Stimulated activated CD4-positive, alpha-beta T cell treated with anti-CD3 and anti-CD28 coated beads, Interleukin-4, amount 100 ng/mL, for 48 hours (primary cell): Measurements from ENCODE around the gene UROS.

Experiments used
- DNase-seq, 2 donors: peaks; one replicate each; pipeline ENCODE4 v3.0.0-alpha.2; 2020; ENCODE audit warnings: low read depth in 2 of 2

UROS gene

DNA sequence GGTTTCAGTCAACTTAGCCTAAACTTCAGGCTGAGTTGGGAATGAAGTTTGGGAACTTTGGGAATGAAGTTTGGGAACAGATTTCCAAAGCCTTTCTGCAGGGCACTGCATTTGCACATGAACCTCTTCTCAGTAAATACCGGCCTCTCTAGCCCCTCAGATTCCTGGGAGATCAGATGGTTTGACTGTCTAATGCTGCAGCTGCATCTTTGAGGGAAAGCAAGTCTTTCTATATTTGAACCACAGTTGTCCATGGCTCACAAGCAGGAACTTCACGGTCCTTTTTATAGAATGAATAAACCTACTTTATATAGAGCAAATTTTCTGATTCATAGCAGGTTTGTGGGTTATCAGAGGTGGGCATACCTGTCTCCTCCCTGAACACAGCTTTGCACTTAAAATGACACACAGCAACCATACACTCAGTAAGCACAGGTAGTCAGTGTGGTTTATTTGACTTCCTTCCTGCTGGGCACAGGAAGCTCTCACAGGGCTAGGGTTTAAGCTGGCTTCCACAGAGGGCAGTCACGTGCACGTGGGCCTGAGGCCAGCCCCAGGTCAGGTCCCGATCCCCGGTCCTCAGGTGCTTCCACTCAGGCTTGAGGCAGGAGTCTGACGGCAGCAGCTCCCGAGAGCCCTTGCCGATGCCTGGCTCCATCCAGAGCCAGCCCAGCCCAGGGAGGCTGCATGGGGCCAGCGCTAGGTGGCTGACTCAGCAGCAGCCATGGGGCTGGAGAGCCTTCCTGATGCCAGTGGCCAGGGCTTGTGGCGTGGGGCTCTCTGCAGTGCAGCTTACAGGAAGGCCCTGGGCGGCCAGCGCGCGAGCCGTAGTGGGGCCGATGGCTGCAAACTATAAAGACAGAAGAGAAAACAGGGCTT is 34.7 kb downstream of the UROS start:
- DNase-seq: no peak

DNA sequence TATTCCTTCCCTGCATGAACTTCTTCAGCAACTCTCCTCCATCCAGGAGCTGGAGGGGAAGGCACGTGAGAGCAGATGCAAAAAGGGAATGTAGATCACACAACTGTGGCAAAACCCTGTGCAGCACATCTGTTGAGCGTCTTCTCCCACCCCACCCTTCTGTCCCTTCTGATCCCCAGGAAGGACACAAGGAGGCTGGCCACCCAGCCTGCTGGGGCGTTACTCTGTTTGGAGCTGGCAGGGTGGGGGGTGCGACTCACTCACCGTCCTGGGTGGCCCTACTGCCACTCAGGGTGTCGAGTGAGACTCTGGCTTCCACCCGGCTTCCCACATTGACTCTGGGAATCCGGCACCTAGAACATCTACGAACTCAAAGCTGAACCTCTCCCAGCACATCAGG is 37.3 kb downstream of the UROS start:
- no peak for DNase-seq

DNA sequence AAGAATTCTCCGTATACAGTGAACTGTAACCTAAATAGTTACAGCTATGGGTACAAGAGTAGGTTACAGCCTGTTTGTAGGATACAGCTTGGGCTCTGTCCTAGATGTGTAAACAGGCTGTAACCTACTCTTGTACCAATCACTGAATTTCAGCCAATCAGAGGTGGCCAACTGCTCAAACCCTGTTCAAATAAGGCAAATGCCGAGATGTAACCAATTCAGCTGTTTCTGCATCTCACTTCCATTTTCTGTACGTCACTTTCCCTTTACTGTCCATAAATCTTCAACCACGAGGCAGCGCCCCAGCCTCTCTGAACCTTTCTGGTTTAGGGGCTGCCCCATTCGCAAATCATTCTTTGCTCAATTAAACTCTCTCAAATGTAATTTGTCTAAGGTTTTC is 39.1 kb downstream of the UROS start:
- DNase-seq: no peak

DNA sequence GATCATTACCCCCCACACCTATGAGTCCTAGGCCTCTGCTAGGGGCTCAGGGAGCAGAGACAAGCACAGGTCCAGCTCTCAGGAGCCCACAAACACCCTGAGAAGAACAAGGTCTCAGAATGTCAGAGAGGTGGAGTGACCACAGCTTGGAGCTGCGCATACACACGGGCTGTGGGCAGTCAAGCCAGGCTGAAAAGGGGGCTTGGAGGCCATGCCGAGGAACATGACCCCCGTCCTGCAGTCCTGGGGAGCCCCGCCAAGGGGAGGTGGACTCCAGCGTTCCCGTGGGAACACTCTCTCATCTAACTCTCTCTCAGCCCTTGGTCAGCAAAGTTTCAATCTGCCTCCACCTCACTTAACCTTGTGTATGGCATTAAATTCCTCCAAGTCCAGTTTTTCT is 39.6 kb downstream of the UROS start:
- no peak for DNase-seq

DNA sequence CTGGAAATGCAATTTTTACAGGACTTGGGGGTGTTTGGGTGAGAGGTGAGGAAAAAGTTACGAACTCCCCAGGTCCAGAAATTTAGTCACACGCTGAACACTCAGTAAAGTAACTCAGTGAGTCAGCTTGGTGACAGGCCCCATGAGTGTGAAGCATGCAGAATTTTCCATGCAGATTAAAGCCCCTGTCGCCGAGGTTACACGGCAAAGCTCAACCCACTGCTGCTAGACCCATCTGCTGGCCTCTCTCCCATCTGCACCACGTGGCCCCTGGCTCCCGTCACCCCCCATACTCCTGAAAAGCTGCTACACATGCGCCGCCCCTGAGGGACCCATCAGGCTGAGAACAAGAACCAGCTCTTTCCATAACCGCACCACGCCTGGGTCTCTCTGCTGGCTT is 40.4 kb downstream of the UROS start:
- DNase-seq: no peak

DNA sequence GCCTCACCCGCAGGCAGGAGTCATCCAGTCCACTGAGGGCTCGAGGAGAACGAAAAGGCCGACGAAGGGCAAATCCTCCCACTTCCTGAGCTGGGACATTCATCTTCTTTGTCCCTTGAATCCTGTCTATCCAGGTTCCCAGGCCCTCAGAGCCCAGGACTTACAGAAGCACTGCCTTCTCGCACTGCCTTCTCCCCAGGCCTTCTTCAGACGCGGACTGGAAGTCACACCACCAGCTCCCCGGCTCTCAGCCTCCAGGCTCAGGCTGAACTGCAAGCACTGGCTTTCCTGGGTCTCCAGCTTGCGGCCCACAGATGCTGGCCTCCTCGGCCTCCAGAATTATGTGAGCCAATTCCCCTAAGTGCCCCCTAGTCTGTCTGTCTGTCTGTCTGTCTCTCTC is 41.0 kb downstream of the UROS start:
- no peak for DNase-seq

DNA sequence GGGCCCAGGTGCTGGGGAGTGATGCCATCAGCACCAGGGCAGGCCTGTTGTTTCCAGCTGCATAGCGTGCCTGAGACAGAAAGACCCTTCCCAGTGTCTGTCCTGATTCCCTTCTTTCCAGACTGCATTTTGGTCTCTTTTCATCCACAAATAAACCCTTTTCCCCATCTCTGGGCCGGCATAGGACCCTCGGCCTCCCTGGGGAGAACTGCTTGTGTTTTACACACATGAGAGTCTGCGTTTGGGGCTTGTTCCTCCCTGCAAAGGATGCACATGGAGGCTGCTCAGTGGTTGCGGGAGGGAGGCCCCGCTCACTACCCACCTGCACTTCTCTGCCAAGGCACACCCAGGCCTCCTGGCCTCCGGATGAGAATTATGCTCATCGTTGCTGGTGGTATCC is 41.7 kb downstream of the UROS start:
- DNase-seq: no peak

DNA sequence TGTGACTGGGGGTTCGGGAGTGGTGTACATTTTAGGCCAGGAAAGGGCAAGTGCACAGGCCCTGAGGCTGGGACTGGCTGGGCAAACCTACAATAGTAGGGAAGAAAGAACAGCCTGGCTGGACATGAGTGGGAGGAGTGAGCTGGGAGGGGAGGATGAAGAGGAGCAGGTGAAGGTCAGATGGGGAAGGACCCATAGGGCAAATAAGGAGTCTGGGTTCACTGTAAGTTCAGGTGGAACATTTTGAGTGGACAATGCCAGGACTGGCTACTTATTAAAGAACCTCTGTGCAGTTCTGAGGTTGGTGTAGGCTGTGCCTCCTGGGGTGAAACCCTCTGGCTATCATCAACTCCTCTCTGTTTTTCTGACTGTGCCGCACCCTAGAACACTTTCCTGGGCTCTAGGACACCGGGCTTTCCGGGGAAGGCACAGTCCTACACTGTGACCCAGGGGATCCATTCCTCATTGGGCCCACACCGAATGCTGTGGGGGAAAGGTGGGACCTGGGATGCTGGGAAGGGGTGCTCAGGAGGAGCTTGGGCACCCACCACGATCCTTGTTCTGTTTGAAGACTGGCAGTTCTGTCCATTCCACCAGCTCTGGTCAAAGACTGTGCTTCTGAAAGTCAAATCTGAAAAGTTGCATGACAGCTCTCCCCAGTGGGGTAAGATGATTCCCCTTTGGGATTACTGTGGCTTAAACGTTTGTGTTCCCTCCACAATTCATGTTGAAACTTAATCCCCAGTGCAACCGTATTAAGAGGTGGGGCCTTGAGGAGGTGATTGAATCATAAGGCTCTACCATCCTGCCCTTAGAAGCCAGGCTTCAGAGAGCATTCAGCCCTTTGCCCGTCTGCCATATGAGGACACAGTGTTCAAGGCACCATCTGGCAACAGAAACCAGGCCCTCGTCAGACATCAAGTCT is 43.4 kb downstream of the UROS start:
- DNase-seq: no peak

DNA sequence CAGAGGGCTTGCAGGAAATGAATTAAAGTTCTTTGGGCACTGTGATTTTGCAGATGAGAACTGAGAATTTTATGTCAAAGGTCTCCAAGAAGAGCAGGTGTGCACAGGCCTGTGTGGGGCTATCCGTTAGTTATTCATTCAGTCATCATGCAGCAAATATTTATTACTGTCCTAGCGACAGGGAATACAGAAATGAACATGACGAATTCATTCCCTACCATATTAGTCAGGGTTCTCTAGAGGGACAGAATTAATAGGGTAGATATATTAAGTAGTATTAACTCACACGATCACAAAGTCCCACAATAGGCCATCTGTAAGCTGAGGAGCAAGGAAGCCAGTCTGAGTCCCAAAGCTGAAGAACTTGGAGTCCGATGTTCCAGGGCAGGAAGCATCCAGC is 44.5 kb downstream of the UROS start:
- DNase-seq: no peak

DNA sequence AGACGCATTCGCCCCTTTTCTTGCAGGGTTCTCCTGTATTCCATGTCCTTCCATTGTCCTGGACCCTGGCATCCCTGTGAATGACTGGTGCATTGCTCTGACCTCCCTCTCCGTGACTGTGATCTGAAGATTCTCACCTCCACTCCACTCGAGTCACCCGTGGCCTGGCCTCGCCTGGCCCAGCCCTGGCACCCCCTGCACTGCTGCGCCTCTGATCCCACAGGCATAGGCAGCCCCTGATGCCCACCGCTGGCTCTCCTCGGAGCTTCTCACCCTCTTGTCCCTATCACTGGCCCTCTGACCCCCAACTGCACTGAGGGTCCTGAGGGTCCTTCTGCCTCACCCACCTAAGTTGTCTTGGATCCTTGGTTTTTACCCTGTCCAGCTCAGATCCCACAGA is 45.3 kb downstream of the UROS start:
- no peak for DNase-seq

DNA sequence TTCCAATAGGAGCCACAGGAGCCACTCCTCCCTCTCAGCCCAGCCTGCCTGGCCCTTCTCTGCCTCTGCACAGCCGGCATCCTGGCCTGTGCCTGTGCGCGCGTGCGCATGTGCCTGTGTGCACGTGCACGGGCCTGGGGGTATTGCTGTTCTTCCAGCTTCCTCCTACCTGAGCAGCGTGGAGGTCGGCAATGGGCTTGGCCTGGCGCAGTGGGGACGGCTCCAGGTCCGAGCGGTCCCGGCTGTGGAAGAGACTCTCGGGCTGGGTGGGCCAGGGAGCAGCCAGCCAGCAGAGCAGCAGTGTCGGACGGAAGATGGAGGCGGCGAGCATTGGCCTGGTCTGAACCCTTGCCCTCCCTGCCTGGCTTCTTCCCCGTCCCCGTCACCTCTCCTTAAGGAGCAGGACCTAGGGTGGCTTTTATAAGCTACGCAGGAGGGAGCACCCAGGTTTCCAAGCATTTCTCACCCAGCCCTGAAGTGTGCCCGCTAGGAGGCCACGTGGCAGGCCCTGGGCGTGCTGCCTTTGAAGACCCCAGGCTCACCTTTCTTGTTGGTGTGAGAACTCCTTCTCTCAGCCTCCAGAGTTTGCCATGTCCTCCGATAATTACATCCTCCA is 47.5 kb downstream of the UROS start, which contains the start of gene MMP21:
Gene MMP21 (minus strand): TSS at position 331 of the 616 bp plus-strand sequence. CDS start 0 bp downstream, at position 331.
- no peak for DNase-seq

DNA sequence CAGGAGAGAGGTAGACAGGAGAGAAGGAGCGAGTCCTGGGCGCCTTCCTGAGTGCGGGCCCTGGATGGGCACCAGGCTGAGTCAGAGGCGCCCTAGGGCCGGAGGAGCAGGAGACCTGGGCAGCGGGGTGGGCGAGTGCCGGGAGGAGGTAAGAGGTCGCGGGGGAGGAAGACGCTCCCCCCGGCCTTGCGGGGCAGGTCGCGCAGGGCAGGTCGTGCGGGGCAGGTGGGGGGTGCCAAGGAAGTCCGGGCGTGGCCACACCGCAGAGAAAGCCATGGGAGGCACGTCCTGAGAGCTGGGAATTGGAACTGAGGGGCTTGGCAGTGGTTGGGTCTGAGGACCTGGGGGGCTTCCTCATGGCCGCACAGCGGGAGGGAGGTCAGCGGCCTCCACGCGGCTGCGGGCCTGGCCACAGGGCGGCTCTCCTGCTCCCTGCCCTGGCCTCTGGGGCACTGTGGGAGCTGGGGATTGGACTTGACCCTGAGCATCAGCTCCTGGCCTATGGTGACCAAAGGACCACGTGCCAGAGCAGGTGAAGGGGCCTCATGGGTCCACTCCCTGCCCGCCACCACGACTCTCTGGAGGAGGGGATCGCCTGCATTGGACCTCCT is 48.4 kb downstream of the UROS start:
- no peak for DNase-seq

DNA sequence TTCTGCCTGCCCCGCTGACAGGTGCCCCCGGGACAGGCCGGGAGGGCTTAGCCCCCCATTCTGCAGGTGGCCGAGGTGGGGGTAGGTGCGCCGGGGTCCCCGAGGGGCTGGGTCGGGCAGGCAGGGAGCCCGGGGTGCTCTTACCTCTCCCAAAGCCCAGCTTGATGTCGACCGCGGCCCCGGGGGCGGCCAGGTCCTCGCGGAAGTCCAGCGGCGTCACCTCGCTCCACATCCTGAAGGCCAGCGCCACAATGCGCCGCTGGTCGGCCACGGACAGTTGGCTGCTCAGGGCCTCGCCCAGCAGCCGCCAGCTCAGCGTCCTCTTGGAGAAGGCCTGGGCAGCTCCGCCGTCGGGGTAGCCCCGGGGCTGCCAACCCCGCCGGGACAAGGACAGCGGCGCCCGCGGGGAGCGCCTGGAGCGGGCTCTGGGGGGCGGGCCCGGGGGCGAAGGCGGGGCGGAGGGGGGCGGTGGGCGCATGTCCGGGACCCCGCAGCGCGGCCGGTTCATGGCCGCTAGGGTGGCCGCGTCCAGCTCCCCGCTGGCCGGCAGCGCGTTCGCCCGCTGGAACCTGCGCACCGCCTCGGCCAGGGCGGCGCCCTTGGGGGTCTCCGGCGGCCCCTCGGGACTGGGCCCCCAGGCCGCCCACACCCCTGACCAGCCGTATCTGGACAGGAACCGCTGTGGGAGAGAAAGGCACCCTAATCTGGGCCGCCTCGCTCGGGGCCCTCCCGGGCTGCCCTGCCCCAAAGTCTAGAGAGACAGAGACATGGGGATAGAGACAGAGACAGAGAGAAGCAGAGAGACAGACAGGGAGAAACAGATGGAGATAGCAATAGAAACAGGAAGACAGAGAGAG is 49.1 kb downstream of the UROS start:
- DNase-seq: no peak

DNA sequence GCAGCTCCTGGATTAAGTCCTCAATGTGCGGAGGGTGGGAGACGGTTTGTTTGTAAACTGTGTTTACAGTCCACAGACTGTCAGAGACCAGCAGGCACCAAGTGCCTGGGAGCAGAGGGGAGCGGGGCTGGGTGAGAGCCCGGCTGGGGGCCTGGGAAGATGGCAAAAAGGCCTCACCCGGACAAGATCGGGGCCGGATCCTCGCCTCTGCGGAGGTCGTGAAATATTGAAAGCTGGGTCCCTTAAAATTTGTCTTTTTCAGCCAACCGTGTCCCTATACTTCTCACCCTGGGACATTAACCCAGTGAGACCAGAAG is 50.2 kb downstream of the UROS start:
- DNase-seq: no peak

DNA sequence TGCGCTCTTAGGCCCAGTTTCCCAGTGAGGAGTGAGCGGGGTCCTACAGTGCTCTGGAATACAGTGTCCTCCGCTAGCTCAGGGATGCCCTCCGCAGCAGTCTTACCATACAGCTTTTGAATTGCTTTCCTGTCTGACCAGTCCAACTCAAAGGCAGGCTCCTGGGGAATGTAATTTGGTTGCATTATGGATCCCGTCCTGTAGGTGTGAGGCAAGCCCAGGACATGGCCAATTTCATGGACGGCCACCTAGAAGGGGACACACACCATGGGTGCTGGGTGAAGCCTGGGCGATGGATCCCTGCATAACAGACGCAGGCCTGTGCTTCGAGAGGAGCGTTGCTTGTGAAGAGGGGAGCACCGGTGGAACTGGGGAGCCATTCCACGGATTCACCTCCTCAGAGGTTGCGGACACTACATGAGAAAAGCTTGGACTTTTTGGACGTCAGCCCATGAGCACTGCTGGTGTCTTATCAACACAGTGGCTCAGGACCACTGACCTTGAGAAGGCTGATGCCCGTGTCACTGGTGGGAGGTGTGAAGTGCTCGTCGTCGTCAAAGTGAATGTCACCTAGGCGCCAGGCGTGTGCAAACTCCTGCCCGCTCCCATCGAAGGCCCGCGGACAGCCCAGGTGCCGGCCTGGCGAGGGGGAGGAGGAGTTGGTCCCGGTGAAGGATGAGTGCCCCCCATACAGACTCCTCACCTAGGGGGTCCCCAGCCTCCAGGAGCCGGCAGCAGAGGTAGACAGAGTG is 50.8 kb downstream of the UROS start:
- DNase-seq: no peak

DNA sequence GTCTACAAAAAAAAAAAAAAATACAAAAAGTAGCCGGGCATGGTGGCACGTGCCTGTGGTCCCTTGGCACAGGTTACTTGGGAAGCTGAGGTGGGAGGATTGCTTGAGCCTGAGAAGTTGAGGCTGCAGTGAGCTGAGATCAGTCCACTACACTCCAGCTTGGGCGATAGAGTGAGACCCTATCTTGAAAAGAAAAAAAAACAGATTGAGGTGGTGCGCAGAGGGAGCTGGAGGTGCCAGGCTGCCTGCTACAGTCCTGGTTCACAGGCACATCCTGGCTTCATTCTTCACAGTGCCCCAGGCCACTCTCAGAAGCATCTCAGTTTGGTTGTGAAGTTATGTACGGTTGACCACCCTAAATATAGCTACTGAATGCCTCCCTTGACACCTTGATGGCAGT is 52.2 kb downstream of the UROS start:
- DNase-seq: no peak

DNA sequence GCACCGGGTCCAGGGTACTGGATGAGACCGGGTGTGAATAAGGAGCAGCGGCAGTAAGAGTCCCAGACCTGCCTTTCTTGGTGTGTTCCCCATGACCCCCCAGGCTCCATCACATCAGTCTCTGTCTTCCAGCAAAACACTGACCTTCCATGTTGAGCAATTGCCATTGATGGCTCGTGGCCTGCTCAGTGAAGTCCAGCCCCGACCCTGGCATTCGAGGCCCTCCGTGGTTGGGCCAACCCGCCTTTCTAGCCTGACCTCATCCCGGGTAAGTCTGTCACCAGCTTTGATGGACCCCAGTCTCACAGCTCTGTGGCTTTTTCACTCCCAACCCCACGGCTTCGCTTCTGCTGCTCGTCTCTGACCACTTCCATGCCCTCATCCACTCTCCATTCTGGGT is 53.9 kb downstream of the UROS start:
- no peak for DNase-seq

DNA sequence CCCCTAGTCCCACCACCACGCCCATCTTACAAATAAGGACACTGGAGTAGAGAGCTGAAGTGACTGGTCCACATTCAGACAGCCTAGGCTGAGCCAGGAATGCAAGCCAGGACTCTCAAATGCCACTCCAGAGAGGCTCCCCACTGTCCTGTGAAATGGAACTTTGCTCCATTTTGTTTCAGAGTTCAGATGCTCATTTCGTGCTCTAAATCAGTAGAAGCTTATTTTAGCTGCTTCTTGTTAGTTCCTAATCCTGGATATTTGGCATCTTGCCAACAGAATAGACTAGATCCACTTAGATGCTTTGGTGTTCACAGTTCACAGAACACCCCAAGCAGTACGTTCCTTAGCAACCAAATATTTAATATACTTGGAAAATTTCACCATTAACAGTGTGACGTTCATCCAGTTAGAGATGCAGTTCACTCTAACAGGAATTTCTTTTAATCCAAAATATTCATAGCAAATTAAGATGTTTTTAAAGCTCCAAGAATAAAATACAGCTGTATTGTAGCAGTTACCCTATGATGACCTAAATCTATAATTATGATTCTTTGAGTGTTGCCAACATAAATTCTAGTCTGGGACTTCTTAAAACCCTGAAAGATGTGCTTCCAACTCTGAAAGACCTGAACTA is 54.7 kb downstream of the UROS start:
- no peak for DNase-seq

DNA sequence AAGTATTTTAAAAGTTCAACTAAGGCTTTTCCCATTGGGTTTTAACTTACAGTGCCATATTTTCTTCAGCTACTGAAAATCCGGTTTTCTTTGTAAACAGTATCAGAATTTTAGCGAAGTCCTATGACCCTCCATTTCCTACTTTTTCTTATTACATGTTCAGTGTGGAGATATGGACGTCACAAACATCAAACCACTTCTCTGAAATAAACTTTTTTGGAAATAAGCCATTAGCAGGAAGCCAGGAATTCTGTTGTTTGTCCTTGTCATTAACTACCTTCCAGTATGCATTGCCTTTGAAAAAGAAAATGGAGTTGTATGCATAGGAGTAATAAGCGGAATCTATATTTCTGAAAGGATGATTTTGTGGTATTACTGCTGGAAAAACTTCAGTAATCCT is 56.5 kb downstream of the UROS start:
- DNase-seq: no peak

DNA sequence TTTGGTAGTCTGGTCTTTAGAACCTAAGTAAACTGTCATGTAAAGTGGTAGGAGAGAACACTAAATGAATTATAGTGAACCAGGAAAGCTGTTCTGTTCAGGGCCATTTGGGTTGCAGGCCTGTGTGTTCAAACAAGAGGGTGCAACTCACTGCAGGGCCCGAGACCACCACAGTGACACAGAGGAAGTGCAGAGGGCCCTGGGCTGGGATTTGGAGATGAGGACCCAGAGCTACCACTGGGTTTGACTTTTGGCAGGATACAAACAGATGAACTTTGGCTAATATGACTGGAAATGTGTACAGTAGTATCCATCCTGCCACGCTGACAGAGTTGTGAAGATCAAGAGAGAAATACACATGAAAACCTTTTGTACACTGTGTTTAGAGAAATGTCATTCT is 57.2 kb downstream of the UROS start:
- no peak for DNase-seq
